ENCODE measurements around the gene SMAD5. TPM values are rescaled to one million over a fixed set of nuclear protein-coding genes. Genes with fewer than 3 reads are reported as not detected.

SMAD5 gene
- total and polyA plus RNA-seq, 2 experiments from 2014 or later, result 25.7 to 130 TPM

GRCh38 chr5:136222580-136223235 lies 90.1 kb downstream of the SMAD5 start:
- Histone ChIP-seq H3K27me3 (peaks cover 6% of the 10 kb centered on the region), H3K9me3 (ENCODE audit: low read depth) (no peaks in the 10 kb centered on the region), H3K4me1 (ENCODE audit: low read depth) (no peaks in the 10 kb centered on the region), H3K27ac (no peak overlapping the region), H3K36me3 (no peaks in the 10 kb centered on the region), H3K4me3 (no peak overlapping the region)
- DNase-seq (ENCODE audit: low read depth in 1 of 2, low spot score in 1 of 2), result no peak
- TF ChIP-seq CTCF (IDR thresholded peaks at IDR 0.05; ENCODE audit: low read depth, low read length), result no peak

GRCh38 chr5:136225796-136226195 lies 93.2 kb downstream of the SMAD5 start:
- no peaks in the 10 kb centered on the region for H3K4me1 ChIP-seq (ENCODE audit: low read depth)
- DNase-seq (ENCODE audit: low read depth in 1 of 2, low spot score in 1 of 2), result no peak
- no peaks in the 10 kb centered on the region for H3K36me3 ChIP-seq
- H3K4me3 ChIP-seq, result no peak overlapping the region
- no peaks in the 10 kb centered on the region for H3K9me3 ChIP-seq (ENCODE audit: low read depth)
- peaks cover 13% of the 10 kb centered on the region for H3K27me3 ChIP-seq
- no peak for TF ChIP-seq CTCF (IDR thresholded peaks at IDR 0.05; ENCODE audit: low read depth, low read length)
- H3K27ac ChIP-seq, result no peak overlapping the region

- H3K9me3 ChIP-seq (ENCODE audit: low read depth), result no peaks in the 10 kb centered on the region
- no peak for DNase-seq (ENCODE audit: low read depth in 1 of 2, low spot score in 1 of 2)
- peaks cover 13% of the 10 kb centered on the region for H3K27me3 ChIP-seq
- H3K36me3 ChIP-seq, result no peaks in the 10 kb centered on the region
- no peak overlapping the region for H3K4me3 ChIP-seq
- TF ChIP-seq CTCF (IDR thresholded peaks at IDR 0.05; ENCODE audit: low read depth, low read length), result no peak
- no peak overlapping the region for H3K27ac ChIP-seq
- no peaks in the 10 kb centered on the region for H3K4me1 ChIP-seq (ENCODE audit: low read depth)
Observed at GRCh38 chr5:136226401-136226800, 93.8 kb downstream of the SMAD5 start.

GRCh38 chr5:136228136-136228757 lies 95.6 kb downstream of the SMAD5 start:
- no peak for TF ChIP-seq CTCF (IDR thresholded peaks at IDR 0.05; ENCODE audit: low read depth, low read length)
- no peak for DNase-seq (ENCODE audit: low read depth in 1 of 2, low spot score in 1 of 2)
- Histone ChIP-seq H3K27me3 (peaks cover 13% of the 10 kb centered on the region), H3K27ac (no peak overlapping the region), H3K4me1 (ENCODE audit: low read depth) (no peaks in the 10 kb centered on the region), H3K36me3 (no peaks in the 10 kb centered on the region), H3K4me3 (no peak overlapping the region), H3K9me3 (ENCODE audit: low read depth) (no peaks in the 10 kb centered on the region)

GRCh38 chr5:136230176-136230575 lies 97.5 kb downstream of the SMAD5 start:
- no peak for TF ChIP-seq CTCF (IDR thresholded peaks at IDR 0.05; ENCODE audit: low read depth, low read length)
- no peak for DNase-seq (ENCODE audit: low read depth in 1 of 2, low spot score in 1 of 2)
- Histone ChIP-seq H3K36me3 (no peaks in the 10 kb centered on the region), H3K4me1 (ENCODE audit: low read depth) (no peaks in the 10 kb centered on the region), H3K9me3 (ENCODE audit: low read depth) (no peaks in the 10 kb centered on the region), H3K27ac (no peak overlapping the region), H3K4me3 (no peak overlapping the region), H3K27me3 (peaks cover 7% of the 10 kb centered on the region)

Measured in cardiac muscle cell (in vitro differentiated cells and primary cell).